Esophagus squamous epithelium (tissue), 5 donors: ENCODE results near the gene EGR4. TPM values are rescaled to one million over a fixed set of nuclear protein-coding genes. Genes with fewer than 3 reads are reported as not detected.
A peak's percentile ranks its signal among the peaks of the same experiment; 100 is the strongest.

Experiments used
- DNase-seq: peaks from one replicate; lab custom pipeline; 2025; lab: John Stamatoyannopoulos, UW
- H3K27ac ChIP-seq, 4 donors: fragments of 200-600 bp; sonication (generic); one replicate each; pipeline ENCODE4 v1.5.1; 2016 to 2019; ENCODE audit warnings: mild to moderate bottlenecking in 1 of 4
- H3K27me3 ChIP-seq, 4 donors: fragments of 200-600 bp; sonication (generic); 1 replicate in 3 of 4; 2 replicates in 1 of 4; pipeline versions ENCODE4 v1.5.1 to v1.6.0; 2017 to 2021; ENCODE audit warnings: antibody characterized with exemption in 1 of 4
- H3K36me3 ChIP-seq, 3 donors: fragments of 200-600 bp; sonication (generic); one replicate each; pipeline ENCODE4 v1.5.1; 2016 to 2019
- H3K4me1 ChIP-seq, 3 donors: fragments of 200-600 bp; sonication (generic); one replicate each; pipeline ENCODE4 v1.5.1; 2017 to 2019
- H3K4me3 ChIP-seq, 4 donors: fragments of 200-600 bp; sonication (generic); 1 replicate in 3 of 4; 2 replicates in 1 of 4; pipeline ENCODE4 v1.5.1; 2016 to 2019; ENCODE audit warnings: mild to moderate bottlenecking in 2 of 4, moderate library complexity in 1 of 4
- H3K9me3 ChIP-seq, 3 donors: fragments of 200-600 bp; sonication (generic); one replicate each; pipeline ENCODE4 v1.5.1; 2016 to 2019
- POLR2A ChIP-seq, 4 donors: fragments of 450-650 bp; IDR thresholded peaks; one replicate each; pipeline ENCODE4 v1.6.1; 2017; ENCODE audit warnings: antibody characterized with exemption in 4 of 4, mild to moderate bottlenecking in 4 of 4, moderate library complexity in 3 of 4
- WGBS, 2 donors: methylation state at CpG; one replicate each; pipeline ENCODE4 v1.1.5; 2018; 5-methylcytosine and 5-hydroxymethylcytosine counted together
- intact Hi-C: fragments of 100-400 bp; cut with DNase I; formaldehyde crosslinking; loops from one replicate; pipeline ENCODE4 v1.15.0; 2022
- total RNA-seq, 4 donors: library from RNA; depleted of rRNA; stranded (reverse); fragments of >200 nt; gene quantifications; one replicate each; pipeline ENCODE4 v1.1.0, GENCODE V29; 2016
- TF ChIP-seq, protein P1 (sequence below), 6 experiments: fragments of 450-650 bp in 4 of 6; fragments of 200-600 bp in 2 of 6; sonication (generic) in 2 of 6; IDR thresholded peaks; one replicate each; pipeline ENCODE4 v1.5.1; 2016 to 2019; ENCODE audit warnings: antibody characterized with exemption in 6 of 6, mild to moderate bottlenecking in 4 of 6, moderate library complexity in 4 of 6
- donor health status: DM: yes; HTN: yes; CAD: no.

The EGR4 gene
- total RNA-seq, 4 donors from 2014 or later: 0.26 TPM; not detected in 3

DNA sequence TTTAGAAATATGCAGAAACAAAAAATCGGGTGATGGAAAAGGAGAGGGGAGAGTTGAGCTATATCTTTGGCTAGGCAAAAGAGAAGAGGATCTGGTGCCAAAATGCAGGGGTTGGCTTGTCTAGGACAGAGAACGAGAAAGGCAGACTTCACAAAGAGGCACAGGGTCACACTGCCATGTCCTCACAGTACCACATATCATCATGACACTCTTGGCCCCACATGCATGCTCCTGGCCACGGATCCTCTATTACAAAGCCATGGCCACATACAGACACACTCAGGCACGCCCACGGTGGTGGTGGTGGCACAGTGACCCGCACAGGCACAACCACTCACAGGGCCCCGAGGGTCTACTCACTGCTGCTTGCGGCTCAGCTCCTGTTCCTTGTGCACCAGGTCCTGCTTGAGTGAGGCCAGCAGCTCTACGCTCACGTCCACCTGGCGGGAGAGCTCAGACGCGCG, 24.9 kb downstream of the EGR4 start:
- Histone ChIP-seq H3K27ac (no peak overlapping the region), H3K4me1 (peaks cover 4 to 25% (median 7%) of the 10 kb centered on the region in 3 donors), H3K9me3 (no peaks in the 10 kb centered on the region), H3K27me3 (peaks cover 0 to 61% (median 0%) of the 10 kb centered on the region in 4 donors), H3K4me3 (peak overlapping the region; percentile 18 to 63 (median 46)), H3K36me3 (no peaks in the 10 kb centered on the region)
- no peak for TF ChIP-seq POLR2A (IDR thresholded peaks at IDR 0.05)
- TF ChIP-seq, protein P1, sequence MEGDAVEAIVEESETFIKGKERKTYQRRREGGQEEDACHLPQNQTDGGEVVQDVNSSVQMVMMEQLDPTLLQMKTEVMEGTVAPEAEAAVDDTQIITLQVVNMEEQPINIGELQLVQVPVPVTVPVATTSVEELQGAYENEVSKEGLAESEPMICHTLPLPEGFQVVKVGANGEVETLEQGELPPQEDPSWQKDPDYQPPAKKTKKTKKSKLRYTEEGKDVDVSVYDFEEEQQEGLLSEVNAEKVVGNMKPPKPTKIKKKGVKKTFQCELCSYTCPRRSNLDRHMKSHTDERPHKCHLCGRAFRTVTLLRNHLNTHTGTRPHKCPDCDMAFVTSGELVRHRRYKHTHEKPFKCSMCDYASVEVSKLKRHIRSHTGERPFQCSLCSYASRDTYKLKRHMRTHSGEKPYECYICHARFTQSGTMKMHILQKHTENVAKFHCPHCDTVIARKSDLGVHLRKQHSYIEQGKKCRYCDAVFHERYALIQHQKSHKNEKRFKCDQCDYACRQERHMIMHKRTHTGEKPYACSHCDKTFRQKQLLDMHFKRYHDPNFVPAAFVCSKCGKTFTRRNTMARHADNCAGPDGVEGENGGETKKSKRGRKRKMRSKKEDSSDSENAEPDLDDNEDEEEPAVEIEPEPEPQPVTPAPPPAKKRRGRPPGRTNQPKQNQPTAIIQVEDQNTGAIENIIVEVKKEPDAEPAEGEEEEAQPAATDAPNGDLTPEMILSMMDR (IDR thresholded peaks at IDR 0.05): no peak
- WGBS, 2 donors: 62 to 64% methylated on average over 11 to 14 of the region's 14 CpGs
- DNase-seq: no peak
- intact Hi-C loops: no loop called here

DNA sequence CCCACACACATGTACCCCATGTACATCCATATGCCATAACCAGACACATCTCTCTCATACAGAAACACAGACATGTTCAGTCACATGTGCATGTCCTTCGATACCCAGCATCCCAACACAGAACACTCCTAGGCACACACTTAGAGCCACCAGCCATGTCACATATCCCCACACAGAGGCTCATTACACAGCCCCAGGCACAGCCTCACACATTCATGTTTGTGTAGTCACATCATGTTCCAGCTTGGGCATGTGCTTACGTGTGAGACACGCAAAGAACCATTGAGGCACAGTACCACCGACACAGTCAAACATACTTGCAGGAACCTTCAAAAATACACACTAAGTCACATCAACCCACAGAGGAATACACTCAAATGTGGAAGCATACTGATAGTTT, 26.3 kb downstream of the EGR4 start:
- Histone ChIP-seq H3K4me1 (peaks cover 4 to 25% (median 7%) of the 10 kb centered on the region in 3 donors), H3K36me3 (no peaks in the 10 kb centered on the region), H3K9me3 (no peaks in the 10 kb centered on the region), H3K27me3 (peaks cover 0 to 61% (median 0%) of the 10 kb centered on the region in 4 donors), H3K27ac (no peak overlapping the region), H3K4me3 (no peak overlapping the region)
- DNase-seq: no peak
- WGBS, 2 donors: 87 to 96% methylated on average over 4 of the region's 4 CpGs
- no peak for TF ChIP-seq POLR2A (IDR thresholded peaks at IDR 0.05)
- TF ChIP-seq, protein P1 (IDR thresholded peaks at IDR 0.05): no peak
- intact Hi-C loops: no loop called here

DNA sequence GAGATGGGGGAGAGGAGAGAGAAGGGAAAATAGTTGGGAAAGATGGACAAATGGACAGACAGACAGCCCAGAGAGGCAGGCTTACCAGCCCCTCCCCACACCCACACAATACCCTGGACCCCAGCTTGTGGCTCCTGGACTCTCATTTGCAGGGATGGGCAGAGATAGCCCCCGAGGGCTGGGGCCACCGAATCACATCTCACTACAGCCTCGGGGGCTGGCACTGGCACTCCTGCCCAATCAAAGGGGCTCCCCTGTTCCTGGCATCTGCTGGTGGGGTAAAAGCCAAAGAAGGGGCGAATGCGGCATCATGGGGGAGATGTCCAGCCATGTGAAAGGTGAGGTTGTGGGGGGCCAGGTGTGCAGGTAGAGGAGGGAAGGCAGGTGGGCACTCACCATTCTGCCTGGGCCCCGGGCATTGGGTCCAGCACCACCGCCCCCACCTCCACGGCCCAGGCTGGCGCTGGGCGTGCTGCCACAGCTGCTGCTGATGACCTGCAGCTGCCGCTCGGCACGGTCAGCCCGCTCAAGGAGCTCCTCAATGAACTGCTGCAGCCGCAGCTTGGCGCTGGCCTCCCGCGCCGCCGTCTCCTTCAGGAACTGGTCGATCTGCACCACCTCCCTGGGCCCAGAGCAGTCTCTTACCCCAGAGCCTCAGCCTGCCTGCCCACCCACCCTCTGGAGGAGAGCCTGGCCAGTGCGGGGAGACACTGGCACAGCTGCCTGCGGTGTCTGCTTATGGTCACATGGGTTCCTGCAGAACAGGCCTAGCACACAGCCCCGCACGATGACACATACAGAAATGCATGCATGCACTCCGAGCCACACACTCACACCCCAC, 27.1 kb downstream of the EGR4 start:
- no peak overlapping the region for H3K27ac ChIP-seq
- WGBS, 2 donors: 85 to 87% methylated on average over 4 to 16 of the region's 26 CpGs
- intact Hi-C loops: no loop called here
- TF ChIP-seq, protein P1 (IDR thresholded peaks at IDR 0.05): no peak
- no peak for TF ChIP-seq POLR2A (IDR thresholded peaks at IDR 0.05)
- peaks cover 4 to 25% (median 7%) of the 10 kb centered on the region in 3 donors for H3K4me1 ChIP-seq
- peaks cover 0 to 60% (median 0%) of the 10 kb centered on the region in 4 donors for H3K27me3 ChIP-seq
- H3K36me3 ChIP-seq: no peaks in the 10 kb centered on the region
- no peak overlapping the region for H3K4me3 ChIP-seq
- no peak for DNase-seq
- H3K9me3 ChIP-seq: no peaks in the 10 kb centered on the region

DNA sequence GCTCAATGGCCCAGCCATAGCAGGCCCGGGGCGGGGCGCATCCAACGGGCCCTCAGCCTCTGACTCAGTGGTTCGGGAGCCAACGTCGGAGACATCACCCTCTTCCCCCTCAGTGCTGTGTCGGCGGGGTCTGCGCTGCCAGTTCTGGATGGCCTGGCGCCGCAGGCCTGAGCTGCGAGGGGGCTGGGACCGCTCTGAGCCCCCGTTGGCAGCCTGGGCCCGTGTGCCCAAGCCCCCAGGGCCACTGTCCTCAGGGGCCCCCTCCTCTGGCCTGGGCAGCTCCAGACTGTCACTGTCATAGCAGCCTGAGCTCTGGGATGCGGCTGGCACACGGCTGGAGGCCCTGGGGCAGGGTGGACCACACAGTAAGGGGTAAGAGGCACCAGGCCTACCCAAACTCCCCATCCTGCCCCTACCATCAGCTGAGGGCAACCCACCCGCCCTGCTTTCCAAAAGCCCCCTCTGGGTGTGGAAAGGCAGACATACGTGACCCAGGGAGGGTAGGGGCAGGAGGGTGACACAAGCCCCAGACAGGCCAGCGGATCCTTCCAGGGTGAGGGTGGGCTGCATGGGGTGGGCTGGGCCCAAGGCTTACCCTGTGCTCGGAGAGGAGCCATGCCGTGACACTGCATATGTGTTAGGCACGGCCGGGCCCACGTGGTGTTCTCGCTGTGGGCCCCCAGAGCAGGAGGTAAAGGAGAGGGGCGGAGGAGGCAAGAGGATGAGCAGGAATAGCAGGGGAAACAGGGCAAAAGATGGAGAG, 27.9 kb downstream of the EGR4 start:
- 89 to 93% methylated on average over 6 to 9 of the region's 28 CpGs for WGBS, 2 donors

More for the DNA sequence above, 27.9 kb downstream of the EGR4 start:
- Histone ChIP-seq H3K4me1 (peaks cover 4 to 25% (median 7%) of the 10 kb centered on the region in 3 donors), H3K4me3 (no peak overlapping the region), H3K9me3 (no peaks in the 10 kb centered on the region), H3K27ac (no peak overlapping the region), H3K36me3 (no peaks in the 10 kb centered on the region), H3K27me3 (peaks cover 0 to 52% (median 0%) of the 10 kb centered on the region in 4 donors)
- no peak for DNase-seq
- no peak for TF ChIP-seq POLR2A (IDR thresholded peaks at IDR 0.05)
- TF ChIP-seq, protein P1 (IDR thresholded peaks at IDR 0.05): no peak
- intact Hi-C loops: no loop called here
